Spleen (tissue), 7 donors: ENCODE results near the gene HACD2.

ENCODE experiments used
- CTCF ChIP-seq, 11 experiments: fragments of 200-600 bp in 7 of 11; fragments of 450-650 bp in 4 of 11; sonication (generic) in 4 of 11; IDR thresholded peaks in 8 of 11; conservative IDR thresholded peaks in 3 of 11; 1 replicate in 7 of 11; 2 replicates in 4 of 11; pipeline versions ENCODE4 v1.4.0 to v1.8.0; 2016 to 2021; ENCODE audit warnings: antibody characterized with exemption in 11 of 11, inconsistent platforms in 4 of 11, mild to moderate bottlenecking in 1 of 11
- POLR2A ChIP-seq, 3 donors: fragments of 450-650 bp; IDR thresholded peaks; one replicate each; pipeline ENCODE4 v1.5.1; 2017; ENCODE audit warnings: antibody characterized with exemption in 3 of 3, mild to moderate bottlenecking in 1 of 3
- POLR2AphosphoS5 ChIP-seq, 3 donors: sonication (generic); formaldehyde crosslinking; IDR thresholded peaks; one replicate each; pipeline ENCODE4 v1.5.1; 2017; ENCODE audit warnings: antibody characterized with exemption in 3 of 3
- donor health status: DM: no; HTN: no; CAD: no; lungs with moderate emphysema.
- donor health status: DM: no; HTN: no; CAD: no.
- donor health status: DM: no; HTN: no; CAD: no.

DNA sequence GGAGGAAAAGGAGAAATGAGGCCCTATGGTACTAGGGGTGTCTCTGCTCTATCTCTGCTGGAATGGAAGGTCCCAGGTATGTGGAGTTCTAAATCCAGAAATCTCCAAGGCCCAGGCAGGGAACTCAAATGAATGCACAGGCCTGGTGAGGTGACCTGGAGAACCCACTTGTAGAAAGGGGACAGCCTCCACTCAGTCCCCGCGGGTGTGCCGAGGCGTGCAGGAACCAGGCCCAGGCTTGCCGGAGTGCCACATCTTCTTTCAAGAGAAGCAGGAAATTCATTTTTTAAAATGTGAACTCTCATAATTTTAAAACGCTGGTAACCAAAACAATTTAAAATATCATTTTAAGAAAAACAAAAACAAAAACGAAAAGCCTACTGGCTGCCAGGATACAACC is 103.8 kb downstream of the HACD2 start:
- no peak for TF ChIP-seq CTCF (IDR thresholded peaks at IDR 0.05 in 8 of 11, conservative IDR thresholded peaks at IDR 0.05 in 3 of 11)
- TF ChIP-seq POLR2A (IDR thresholded peaks at IDR 0.05), result no peak
- no peak for TF ChIP-seq POLR2AphosphoS5 (IDR thresholded peaks at IDR 0.05)
